GM21381 (cell line): ENCODE results near the gene MAPK7.
A peak's percentile ranks its signal among the peaks of the same experiment; 100 is the strongest.

ENCODE experiments used
- ATAC-seq: cut with Tn5 transposase; IDR thresholded peaks from one replicate; pipeline ENCODE4 v1.9.1; 2021; ENCODE audit warnings: mild to moderate bottlenecking, moderate library complexity; ENCODE audit not compliant: unreplicated experiment

MAPK7 gene

DNA sequence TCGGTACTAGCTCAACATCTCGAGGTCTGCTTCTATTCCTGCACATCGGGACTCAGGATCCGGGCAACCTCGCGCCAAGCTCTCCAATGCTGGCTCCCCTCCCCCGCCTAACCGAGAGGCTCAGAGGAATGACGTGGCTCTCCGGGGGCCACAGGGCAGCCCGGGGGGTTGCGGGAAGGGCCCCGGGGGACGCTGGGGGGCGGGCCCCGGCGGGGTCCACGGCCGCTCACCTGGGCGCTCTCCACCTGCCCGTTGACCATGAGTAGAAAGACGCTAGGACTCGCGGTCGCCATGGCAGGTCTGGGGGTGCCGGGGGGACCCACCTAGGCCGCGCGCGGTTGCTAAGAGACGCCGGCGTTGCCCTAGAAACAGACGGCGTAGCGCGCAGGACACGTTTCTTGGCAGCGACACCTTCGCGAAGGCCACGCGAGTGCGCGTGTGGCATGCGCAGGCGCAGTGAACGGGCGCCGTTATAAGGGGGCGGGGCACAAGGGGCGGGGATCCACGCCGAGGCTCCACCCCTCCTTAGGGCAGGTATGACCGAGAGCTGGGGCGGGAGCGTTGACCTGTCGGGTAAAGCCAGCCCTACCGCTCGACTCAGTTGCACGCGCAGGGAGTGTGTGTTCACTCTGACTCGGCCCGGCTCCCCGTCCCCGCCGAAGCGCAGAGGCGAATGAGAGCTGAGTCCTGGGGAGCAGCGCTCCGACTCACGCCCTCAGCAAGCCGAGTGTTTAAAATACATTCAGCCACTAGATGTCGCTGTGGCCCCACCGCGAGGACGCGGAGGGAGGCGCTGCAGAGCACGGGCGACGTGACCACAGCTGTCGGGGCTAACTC lies 15.8 kb upstream of the MAPK7 start, which contains the start of gene B9D1:
B9D1 (minus strand) TSS at position 447 of the 837 bp plus-strand sequence; CDS start at position 293, 154 bp downstream.
- ATAC-seq: peak; percentile 77

DNA sequence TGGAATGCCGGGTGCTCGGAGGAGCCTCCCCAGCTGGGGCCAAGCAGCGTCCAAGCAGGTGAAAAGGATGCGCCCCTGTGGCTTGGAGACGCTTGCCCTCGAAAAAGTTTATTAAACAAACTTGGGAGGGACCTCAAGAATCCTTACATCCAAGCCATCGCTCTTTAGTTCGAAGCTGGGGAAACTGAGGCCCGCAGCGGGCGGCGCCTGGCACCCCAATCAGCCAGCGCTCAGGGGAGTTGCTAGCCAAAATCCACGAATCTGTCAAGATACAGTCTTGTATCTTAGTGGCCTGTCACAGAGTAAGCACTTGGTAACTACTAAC lies 15.2 kb upstream of the MAPK7 start:
- no peak for ATAC-seq

DNA sequence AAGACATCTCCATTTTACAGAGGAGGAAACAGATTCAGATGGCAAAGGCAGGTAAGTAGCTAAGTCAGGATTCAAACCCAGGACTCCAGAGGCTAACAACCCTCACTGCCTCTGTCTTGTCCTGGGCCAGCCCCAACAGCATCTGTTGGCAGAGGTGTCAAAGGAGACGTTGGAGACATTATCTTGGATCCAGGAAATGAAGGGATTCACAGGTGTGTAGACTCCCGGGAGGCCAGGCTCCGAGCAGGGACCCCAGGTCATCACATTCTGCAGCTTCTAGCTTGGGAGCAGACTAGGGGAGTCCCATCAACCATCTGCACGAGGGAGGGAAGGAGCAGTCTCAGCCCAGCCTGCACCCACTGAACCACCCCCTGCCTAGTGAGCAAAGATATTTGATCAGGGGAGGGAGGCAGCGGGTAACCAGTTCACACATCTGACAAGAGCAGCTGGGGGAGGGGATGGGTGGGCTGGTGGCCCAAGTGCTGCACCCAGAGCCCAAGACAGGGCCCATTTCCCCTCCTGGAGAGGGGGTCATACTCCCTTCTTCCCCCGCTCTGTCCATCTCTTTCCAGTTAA lies 14.8 kb upstream of the MAPK7 start:
- ATAC-seq: no peak

DNA sequence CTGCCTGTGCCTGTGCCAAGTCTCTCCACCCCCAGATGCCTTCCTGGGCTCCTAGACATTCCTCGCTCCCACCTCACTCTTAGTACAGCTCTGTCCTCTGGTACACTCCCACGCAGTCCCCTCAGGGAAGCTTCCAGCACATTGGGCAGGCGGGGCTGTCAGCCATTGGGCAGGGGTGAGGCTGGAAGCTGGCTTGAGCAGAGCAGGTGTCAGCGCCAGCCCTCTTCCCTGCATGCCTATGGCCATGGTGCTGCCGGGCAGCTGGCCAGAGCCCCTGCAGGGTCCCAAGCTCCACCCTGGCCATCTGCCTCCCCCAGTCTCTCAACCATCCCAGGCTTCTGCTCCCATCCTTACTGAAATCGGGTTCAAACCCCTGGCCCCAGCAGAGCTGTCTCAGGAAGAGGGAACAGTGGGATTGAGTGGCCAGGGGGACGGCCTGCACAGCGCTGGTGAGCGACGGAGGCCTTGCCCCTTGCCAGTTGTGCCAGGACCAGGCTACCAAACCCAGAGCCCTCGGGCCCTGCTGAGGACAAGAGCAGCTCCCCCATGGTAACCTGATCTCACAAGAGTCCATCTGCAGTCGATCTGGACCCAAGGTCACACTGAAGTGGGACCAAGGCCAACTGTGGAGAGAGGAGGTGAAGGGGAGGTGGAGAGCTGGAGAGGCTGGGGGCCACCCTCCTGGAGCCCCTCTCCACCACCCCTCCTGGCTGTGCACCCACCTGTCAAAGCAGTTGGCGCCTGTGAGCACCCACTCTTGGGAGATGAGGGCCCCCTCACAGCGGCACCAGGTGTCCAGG lies 13.4 kb upstream of the MAPK7 start:
- ATAC-seq: no peak

DNA sequence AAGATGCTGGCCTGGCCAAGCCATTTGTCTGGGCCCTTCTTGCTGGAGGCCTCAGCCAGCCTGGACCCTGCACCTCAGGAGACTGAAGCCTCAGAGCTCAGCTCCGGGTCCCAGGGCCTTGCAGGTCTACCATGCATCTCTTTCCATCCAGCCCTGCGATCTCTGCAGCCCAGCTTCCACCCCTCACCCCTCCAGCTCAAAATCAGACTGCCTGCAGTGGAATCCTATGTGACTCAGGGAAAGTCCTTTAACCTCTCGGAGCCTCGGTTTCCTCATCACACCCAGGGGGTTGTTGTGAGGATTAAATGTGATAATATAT lies 12.8 kb upstream of the MAPK7 start:
- no peak for ATAC-seq

DNA sequence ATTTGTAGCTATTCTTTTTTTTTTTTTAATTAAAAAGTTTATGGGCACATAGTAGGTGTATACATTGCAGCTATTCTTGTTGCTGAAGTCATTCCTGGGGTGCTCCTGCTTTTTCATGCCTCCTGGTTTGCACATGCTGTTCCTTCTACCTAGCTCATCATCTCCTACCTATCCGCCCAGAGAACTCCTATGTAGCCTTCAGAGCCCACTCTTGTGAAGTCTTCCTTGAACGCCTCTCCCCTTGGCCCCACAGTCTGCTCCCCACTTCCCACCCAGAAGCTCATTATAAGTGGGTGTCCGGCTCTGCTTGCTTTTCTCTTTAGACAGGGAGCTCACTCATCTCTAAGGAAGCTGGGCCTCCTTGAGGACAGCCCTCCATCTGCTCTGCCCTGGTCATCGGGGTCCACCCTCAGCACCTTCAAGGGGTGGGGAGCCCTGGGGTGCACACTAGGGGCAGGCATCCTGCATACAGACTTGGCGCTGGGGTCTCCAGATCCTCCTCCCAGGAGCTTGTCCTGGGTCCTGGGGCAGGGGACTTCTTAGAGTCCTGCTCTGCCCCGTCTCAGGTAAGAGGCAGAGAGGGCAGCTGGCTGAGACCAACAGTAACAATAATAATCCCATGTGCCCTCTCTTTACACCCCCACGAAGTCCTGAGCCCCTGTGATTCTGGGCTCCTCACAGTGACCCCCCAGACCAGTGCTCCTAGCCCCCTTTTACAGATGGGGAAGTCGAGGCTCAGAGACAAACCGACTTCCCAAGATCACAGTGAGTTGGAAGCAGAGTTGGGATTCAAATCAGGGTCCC lies 12.3 kb upstream of the MAPK7 start:
- no peak for ATAC-seq

DNA sequence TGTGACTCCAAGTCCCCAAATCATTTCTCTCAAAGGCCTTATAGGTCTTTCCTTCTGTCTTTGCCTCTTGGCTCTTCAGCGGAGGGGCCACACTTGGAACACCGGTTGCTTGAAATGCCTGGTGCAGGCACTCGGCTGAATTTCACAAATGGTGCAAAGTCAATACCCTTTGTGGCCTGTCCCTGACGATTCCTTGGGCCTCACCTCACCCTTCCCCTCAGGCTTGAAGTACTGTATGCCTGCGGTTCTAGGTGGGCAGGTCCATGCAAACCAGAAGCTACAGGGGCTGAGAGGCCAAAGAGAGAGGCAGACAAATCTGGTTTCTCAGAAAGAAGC lies 11.7 kb upstream of the MAPK7 start:
- no peak for ATAC-seq

DNA sequence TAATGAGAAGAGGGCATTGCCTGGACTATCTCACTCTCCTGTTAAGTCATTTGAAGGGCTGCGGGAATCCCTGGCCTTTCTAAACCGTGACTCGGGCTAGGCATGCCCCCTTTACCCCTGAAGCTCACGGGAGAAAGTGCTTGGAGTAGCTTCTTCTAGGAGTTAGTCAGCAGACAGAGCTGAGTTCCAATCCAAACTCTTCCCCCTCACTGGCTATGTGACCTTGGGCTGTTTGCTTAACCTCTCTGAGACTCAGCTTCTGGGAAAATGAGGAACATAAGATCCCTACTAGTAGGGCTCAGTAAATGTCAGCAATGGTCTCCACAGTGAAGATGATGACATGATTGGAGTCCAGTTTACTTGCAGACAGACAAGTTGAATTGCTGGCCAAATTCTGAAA lies 10.1 kb upstream of the MAPK7 start:
- no peak for ATAC-seq

DNA sequence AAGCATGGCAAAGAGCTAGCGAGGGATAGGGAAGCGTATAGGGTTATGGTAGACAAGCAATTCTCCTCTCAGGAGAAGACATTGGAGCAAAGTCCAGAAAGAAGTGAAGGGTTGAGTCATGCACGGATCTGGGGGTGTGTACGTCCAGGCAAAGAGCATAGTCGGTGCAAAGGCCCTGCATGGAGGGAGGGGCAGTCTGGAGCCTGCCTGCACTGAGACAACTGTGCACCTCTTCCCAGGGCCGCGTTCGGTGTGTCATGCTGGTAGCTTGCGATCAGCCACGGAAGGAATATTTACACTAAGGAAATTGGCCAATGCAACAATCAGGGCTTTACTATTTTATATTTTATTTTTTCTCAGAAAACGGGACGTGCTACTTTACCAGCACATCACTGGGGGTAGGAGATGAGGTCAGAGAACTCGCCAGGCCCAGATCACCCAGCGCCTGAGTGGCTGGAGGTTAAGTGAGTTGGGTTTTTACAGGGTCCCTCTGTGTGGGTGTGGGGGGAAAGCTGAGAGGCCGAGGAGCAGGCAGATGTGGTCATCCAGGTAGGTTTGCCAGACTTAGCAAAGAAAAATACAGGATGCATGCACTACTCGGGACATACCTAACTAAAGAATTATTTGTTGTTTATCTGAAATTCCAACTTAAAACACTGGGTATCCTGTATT lies 9.1 kb upstream of the MAPK7 start:
- no peak for ATAC-seq

DNA sequence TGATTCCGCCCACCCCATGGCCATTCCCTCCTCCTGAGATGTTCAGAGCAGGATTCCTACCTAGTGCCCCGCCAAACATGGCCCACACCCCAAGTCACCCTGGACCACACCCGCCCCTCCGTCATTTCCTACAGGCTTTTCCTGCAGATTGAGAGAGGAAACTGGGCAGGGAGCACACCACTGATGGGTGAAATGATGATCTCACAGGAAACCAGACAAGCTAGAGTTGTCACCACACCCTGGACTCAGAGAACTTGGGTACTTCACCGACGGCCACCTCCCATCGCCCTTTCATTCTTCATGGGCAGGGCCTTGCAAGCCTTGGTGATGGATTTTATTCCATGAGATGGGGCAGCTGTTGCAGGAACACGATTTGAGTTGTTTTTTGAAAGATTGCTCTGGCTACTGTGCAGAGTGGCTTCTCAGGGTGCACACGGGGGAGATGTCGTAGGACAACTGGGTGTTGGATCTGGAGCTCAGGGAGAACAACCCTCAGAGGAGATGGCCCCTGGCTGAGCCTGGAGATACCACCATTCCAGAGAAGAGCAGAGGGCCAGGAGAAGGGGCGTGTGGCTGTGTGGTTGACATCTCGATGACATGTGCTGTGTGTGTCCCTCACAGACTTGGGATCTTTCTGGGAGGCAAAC lies 8.3 kb upstream of the MAPK7 start:
- no peak for ATAC-seq

DNA sequence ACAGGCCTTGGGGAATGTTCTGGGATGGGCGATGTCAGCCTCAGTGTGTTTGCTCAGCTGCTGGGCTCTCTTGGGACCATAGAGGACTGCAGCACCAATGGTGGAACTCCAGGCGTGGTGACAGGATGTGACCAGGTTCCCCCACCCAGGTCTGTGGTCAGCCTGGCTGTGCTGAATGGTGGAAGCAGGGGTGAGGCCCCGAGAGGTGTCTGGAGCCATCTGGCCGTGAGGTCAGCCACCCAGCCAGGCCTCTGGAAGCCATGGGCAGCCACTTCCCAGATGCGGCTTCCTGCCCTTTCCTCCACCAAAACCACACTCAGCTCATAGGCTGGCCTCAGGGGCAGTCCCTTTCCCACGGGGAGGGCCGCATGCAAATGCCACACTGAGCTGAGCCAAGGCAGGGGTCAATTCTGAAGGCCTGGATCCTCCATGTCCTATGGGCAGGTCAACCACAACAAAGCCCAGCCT lies 7.8 kb upstream of the MAPK7 start:
- no peak for ATAC-seq

DNA sequence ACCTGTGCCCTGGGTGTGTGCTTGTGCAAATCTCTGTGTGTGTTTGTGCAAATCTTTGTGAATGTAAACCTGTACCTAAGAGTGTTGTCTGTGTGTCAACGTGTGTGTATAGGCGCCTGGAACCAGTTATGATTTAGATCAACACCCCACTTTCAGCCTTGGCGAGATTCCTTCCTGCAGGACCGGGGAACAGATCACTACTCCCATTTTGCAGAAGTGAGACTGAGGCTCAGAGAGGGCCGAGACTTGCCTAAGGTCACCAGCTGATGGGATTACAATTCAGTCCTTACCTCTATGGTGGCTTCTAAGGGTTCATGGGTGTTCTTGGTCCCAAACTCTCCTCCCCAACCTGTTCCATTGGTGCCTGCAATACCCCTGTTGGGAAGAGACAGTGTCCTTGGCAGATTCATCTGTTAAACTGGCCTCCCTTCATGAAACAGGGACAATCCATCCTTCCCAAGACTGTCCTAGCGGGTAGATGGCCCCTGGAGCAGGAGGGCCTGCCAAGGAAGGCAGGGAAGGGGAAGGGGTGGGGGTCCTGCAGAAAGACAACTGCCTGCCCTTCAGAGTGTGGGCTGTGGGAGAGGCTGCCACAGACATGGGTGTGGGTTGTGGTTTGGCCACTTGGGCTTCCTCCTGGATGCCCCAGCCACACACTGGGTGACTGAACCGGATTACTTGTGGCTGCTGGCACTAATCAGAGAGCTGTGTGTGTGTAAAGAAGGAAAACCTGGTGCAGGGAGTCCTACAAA lies 6.9 kb upstream of the MAPK7 start:
- ATAC-seq: no peak

DNA sequence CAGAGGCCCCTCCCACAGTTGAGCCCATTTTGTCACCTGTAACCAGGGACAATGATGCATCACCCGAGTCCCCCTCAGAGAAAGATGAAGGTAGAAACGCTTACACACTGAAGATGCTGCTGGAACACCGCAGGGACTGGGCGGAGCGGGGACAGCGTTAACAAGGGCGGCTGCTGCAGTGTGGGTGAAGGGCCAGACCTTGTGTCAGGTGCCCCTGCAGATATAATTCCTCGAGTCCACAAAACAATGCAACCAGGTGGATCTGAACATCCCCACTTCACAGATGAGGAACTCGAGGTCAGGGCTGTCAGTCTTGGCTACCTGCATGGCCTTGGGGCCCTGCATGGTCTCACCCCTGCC lies 6.3 kb upstream of the MAPK7 start:
- ATAC-seq: no peak

DNA sequence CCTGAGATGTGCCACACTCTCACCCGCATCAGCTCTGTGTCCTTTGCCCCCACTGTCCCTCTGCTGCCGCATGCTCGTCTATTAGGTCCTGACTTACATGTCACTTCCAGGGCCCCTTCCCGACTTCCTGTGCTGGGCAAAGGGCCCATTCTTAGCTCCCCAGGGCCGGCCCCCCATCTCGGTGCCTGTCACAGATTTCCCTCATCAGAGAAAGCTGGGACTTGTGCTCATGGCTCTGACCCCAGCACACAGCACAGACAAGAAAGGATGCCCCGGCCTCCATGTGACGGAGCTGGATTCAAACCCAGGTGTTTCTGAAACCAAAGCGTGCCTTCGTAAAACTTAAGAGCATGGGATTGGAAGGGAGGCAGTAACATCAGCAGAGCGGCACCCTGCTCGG lies 5.9 kb upstream of the MAPK7 start:
- no peak for ATAC-seq

DNA sequence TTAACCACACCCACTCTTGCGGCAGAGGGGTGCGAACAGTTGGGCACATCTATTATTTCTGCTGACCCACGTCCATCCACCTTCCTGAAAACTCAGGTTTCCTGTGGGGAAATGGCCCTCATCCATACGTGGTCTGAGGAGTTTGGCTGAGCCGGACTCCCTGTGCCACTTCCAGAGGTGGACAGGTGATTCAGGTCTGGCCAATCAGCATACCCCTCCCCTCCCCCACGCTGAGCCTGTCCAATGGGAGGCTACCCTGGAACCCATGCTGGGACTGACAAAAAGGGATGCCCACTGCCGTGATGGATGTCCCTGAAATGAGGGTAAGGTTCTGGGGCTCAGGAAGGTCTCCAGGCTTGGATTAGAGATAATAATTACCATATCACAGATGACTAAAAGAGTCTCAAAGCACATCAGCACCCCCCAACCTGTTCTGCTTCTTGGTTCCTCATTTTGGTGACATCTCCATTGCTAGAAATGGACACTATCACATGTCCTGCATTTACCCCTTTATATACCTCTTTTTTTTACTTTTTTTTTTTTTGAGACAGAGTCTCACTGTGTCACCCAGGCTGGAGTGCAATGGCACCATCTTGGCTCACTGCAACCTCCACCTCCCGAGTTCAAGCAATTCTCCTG lies 5.3 kb upstream of the MAPK7 start:
- no peak for ATAC-seq

DNA sequence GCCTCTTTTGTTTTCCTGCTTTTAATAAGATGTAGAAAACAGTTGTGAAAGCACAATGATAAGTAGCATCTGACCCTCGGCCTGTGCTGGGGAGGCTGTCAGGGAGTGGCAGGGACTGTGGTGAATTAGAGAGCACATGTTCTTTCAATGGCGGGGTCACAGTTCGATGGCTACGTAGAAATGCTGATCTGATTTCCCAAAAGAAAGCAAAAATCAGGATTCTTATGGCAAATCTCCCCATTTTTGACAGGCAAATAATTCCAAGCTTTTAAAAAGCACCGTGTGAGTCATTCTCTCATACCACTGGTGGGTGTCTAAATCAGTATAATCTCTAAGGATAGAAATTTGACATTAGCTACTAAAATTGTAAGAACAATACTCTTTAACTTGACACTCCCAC lies 4.2 kb upstream of the MAPK7 start:
- ATAC-seq: no peak

DNA sequence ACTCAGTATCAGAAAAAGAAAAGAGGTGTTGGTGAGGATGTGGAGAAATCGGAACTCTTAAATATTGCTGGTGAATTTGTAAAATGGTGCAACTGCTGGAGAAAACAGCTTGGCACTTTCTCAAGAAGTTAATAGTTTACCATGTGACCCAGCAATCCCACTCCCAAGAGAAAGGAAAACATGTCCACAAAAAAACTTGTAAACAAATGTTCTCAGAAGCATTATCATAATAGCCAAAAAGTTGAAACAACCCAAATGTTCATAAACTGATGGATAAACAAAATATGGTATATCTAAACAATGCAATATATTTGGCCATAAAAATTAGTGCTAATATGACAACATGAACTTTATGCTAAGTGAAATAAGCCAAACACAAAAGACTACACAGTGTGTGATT lies 2.6 kb upstream of the MAPK7 start:
- no peak for ATAC-seq

DNA sequence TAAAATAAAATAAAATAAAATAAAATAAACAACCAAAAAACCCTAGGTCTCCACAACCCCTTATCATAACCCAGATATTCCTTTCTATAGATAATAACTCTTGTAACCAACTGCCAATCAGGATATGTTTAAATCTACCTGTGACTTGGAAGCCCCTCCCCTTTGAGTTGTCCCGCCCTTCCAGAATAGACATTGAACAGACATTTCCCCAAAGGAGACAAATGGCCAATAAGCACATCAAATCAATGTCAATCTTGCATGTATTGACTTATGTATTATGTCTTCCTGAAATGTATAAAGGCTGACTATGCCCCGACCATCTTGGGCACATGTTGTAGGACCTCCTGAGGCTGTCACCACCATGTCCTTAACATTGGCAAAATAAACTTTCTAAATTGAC lies 1.5 kb upstream of the MAPK7 start:
- ATAC-seq: no peak
